ENCODE measurements around the gene RNF181.
"Not testable (repeated sequence)": the region's sequence is repeated elsewhere in the genome, so short reads cannot be mapped to it uniquely, and the experiment has no call there.

The RNF181 gene

DNA sequence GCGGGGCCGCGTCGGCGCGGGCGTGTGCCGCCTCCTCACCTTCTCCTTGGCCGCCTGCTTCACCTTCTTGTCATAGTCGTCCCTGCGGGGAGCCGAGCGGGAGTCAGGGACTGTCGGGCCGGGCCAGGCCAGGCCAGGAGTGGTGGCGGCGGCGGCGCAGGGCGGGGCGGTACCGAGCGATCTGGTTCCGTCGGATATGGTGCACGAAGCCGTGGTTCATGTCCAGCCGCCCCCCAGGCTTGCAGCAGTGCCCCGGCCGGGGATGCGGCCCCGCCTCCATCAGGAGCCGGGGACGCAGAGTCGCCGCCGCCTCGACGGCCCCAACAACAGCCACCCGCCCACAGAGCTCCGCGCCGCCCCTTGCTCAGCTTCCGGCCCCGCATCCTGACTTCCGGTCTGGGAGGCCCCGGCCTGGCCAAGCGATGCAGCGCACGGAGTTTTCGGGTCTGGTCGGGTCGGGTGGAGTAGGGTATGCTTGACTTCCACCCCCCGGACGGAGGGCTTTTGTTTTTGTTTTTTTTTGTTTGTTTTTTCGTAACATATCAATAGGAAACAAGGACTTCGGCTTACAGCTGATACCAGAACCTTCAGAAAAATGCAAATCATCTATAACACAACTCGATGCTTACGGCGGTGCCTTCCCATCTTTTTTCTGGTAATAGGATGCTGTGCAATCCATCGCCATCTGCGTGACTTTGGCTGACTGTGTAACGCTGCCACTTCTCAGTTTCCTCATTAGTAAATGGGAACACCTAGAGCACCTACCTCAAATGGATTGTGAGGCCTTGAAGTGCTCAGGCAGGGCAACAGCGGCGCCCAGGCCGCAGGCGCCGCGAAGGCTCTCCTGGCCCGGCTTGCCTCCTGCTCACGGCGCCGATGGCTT lies 16.4 kb downstream of the RNF181 start, which contains the start of gene C2orf68:
Gene C2orf68 (minus strand): TSS at position 362 of the 883 bp plus-strand sequence. CDS start 82 bp downstream, at position 280.
- Mint-ChIP-seq H3K27ac (peak within 1 kb of the TSS; percentile 89), H3K27me3 (no peaks in the 10 kb centered on the region), H3K4me1 (peaks cover 25% of the 10 kb centered on the region), H3K4me3 (peak within 1 kb of the TSS; percentile 95), H3K9me3 (no peaks in the 10 kb centered on the region), H3K36me3 (peaks cover 17% of the 10 kb centered on the region)
- peak; percentile 88 for ATAC-seq

- Mint-ChIP-seq H3K4me1 (peaks cover 27% of the 10 kb centered on the region), H3K9me3 (no peaks in the 10 kb centered on the region), H3K27ac (peak overlapping the region; percentile 89), H3K36me3 (peaks cover 7% of the 10 kb centered on the region), H3K4me3 (no peak overlapping the region), H3K27me3 (no peaks in the 10 kb centered on the region)
- no peak for ATAC-seq
Measured at GRCh38 chr2:85613717-85614515, 18.4 kb downstream of the RNF181 start.

DNA sequence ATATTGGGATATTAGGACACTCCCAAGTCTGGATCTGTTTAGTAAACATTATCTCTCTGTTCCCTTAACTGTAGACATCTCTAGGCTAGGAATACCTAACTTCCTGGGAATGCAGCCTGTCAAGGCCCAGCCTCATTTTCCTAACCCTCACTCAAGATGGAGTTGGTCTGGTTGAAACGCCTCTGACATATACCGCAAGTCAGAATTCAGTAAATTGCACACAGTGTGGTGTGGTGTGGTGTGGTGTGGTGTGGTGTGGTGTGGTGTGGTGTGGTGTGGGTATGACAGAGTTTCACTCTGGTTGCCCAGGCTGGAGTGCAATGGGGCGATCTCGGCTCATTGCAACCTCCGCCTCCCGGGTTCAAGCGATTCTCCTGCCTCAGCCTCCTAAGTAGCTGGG lies 19.2 kb downstream of the RNF181 start:
- ATAC-seq, H3K9me3 Mint-ChIP-seq, H3K27me3 Mint-ChIP-seq, H3K36me3 Mint-ChIP-seq, H3K27ac Mint-ChIP-seq, H3K4me3 Mint-ChIP-seq: not testable (repeated sequence)
- H3K4me1 Mint-ChIP-seq: peaks cover 24% of the 10 kb centered on the region

- peak overlapping the region; percentile 94 for H3K27ac Mint-ChIP-seq
- no peak for ATAC-seq
Measured at GRCh38 chr2:85615413-85615728, 19.8 kb downstream of the RNF181 start.

GRCh38 chr2:85617723-85618122 lies 22.2 kb downstream of the RNF181 start:
- H3K9me3 Mint-ChIP-seq, ATAC-seq, H3K4me3 Mint-ChIP-seq, H3K27ac Mint-ChIP-seq, H3K27me3 Mint-ChIP-seq: not testable (repeated sequence)
- Mint-ChIP-seq H3K36me3 (peaks cover 15% of the 10 kb centered on the region), H3K4me1 (peaks cover 17% of the 10 kb centered on the region)

More at GRCh38 chr2:85615413-85615728, 19.8 kb downstream of the RNF181 start:
- no peak overlapping the region for H3K4me3 Mint-ChIP-seq
- peaks cover 6% of the 10 kb centered on the region for H3K36me3 Mint-ChIP-seq
- H3K9me3 Mint-ChIP-seq: no peaks in the 10 kb centered on the region
- H3K4me1 Mint-ChIP-seq: peaks cover 24% of the 10 kb centered on the region
- H3K27me3 Mint-ChIP-seq: no peaks in the 10 kb centered on the region

- no peaks in the 10 kb centered on the region for H3K9me3 Mint-ChIP-seq
- H3K36me3 Mint-ChIP-seq: peaks cover 31% of the 10 kb centered on the region
- no peak overlapping the region for H3K4me3 Mint-ChIP-seq
- ATAC-seq: no peak
- H3K4me1 Mint-ChIP-seq: peaks cover 16% of the 10 kb centered on the region
- H3K27me3 Mint-ChIP-seq: no peaks in the 10 kb centered on the region
- no peak overlapping the region for H3K27ac Mint-ChIP-seq
Measured at GRCh38 chr2:85619617-85620016, 24.1 kb downstream of the RNF181 start.

- H3K27me3 Mint-ChIP-seq: no peaks in the 10 kb centered on the region
- H3K36me3 Mint-ChIP-seq: peaks cover 43% of the 10 kb centered on the region
- H3K4me3 Mint-ChIP-seq: no peak overlapping the region
- H3K27ac Mint-ChIP-seq: no peak overlapping the region
- peaks cover 16% of the 10 kb centered on the region for H3K4me1 Mint-ChIP-seq
- H3K9me3 Mint-ChIP-seq: no peaks in the 10 kb centered on the region
- ATAC-seq: no peak
Measured at GRCh38 chr2:85621338-85621737, 25.8 kb downstream of the RNF181 start.

- no peak for ATAC-seq
- H3K27me3 Mint-ChIP-seq: no peaks in the 10 kb centered on the region
- peaks cover 7% of the 10 kb centered on the region for H3K4me1 Mint-ChIP-seq
- no peaks in the 10 kb centered on the region for H3K9me3 Mint-ChIP-seq
- H3K4me3 Mint-ChIP-seq: no peak overlapping the region
- peaks cover 50% of the 10 kb centered on the region for H3K36me3 Mint-ChIP-seq
- no peak overlapping the region for H3K27ac Mint-ChIP-seq
Measured at GRCh38 chr2:85623991-85624390, 28.4 kb downstream of the RNF181 start.

DNA sequence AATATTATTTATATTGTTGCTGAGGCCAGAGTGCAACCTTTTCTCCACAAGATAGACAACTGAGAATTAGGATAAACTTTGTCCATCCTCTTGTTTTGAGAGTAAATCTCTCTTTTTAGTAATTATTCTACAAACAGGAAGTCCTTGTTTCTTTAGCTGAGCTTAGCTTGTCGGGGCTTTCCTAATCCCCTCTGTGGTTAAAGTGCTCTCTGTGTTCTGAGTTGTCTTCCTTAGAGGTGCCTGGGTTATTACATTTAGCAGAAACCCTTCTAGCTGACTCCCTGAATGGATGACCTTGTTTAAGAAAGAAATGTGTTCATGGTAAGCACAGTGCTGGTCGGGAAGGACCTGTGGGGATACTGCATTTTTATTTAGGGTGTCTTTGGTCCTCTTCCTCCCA lies 33.1 kb downstream of the RNF181 start:
- peaks cover 53% of the 10 kb centered on the region for H3K36me3 Mint-ChIP-seq
- no peaks in the 10 kb centered on the region for H3K27me3 Mint-ChIP-seq
- H3K4me3 Mint-ChIP-seq: peak overlapping the region; percentile 18

GRCh38 chr2:85631316-85631715 lies 35.8 kb downstream of the RNF181 start:
- no peak for ATAC-seq
- no peaks in the 10 kb centered on the region for H3K27me3 Mint-ChIP-seq
- H3K9me3 Mint-ChIP-seq: no peaks in the 10 kb centered on the region
- H3K4me1 Mint-ChIP-seq: peaks cover 11% of the 10 kb centered on the region
- peaks cover 48% of the 10 kb centered on the region for H3K36me3 Mint-ChIP-seq
- no peak overlapping the region for H3K27ac Mint-ChIP-seq
- H3K4me3 Mint-ChIP-seq: no peak overlapping the region

More for the DNA sequence above, 33.1 kb downstream of the RNF181 start:
- peaks cover 11% of the 10 kb centered on the region for H3K4me1 Mint-ChIP-seq
- peak overlapping the region; percentile 72 for H3K27ac Mint-ChIP-seq
- ATAC-seq: peak; percentile 85
- no peaks in the 10 kb centered on the region for H3K9me3 Mint-ChIP-seq

DNA sequence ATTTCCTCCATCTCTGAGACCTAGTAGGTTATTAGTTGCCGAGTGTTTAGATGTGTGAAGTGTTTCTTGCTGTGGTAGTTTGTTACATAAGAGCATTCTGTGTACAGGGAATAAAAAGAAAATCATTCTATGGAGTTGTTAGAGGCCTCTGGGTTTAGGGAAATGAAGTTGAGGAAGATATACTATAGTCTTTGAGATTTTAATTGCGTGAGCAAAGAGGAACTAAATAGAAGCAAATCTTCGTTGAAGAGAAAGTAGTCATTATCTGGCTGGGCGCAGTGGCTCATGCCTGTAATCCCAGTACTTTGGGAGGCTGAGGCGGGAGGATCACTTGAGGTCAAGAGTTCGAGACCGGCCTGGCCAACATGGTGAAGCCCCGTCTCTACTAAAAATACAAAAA lies 39.5 kb downstream of the RNF181 start:
- no peak overlapping the region for H3K27ac Mint-ChIP-seq
- H3K9me3 Mint-ChIP-seq: no peaks in the 10 kb centered on the region
- no peak for ATAC-seq
- peaks cover 7% of the 10 kb centered on the region for H3K4me1 Mint-ChIP-seq
- peaks cover 63% of the 10 kb centered on the region for H3K36me3 Mint-ChIP-seq
- H3K27me3 Mint-ChIP-seq: no peaks in the 10 kb centered on the region
- no peak overlapping the region for H3K4me3 Mint-ChIP-seq

DNA sequence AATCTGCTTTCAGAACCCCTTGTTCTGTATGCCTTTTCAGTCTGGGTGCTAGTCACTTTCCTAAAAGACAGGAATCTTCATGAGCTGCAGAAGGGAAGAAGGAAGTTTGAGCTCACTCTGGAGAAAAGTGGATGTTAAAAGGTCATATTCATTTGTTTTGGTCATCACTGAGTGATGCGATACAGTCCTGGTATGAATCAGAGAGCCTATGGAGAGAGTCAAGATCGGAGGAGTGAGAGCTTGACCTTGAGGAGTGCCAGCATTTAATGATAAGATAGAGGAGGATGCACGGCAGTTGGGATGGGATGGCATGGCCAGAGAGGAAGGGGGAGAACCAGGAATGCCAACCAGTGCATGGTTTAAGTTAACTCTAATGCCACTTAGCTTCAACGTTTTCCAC lies 40.1 kb downstream of the RNF181 start:
- Mint-ChIP-seq H3K36me3 (peaks cover 69% of the 10 kb centered on the region), H3K27ac (no peak overlapping the region), H3K9me3 (no peaks in the 10 kb centered on the region), H3K27me3 (no peaks in the 10 kb centered on the region), H3K4me3 (no peak overlapping the region), H3K4me1 (peaks cover 7% of the 10 kb centered on the region)
- no peak for ATAC-seq

GRCh38 chr2:85642725-85643124 lies 47.2 kb downstream of the RNF181 start:
- ATAC-seq: no peak
- Mint-ChIP-seq H3K36me3 (peaks cover 78% of the 10 kb centered on the region), H3K27me3 (no peaks in the 10 kb centered on the region), H3K4me3 (no peak overlapping the region), H3K27ac (no peak overlapping the region), H3K4me1 (peaks cover 9% of the 10 kb centered on the region), H3K9me3 (no peaks in the 10 kb centered on the region)

GRCh38 chr2:85644909-85645308 lies 49.4 kb downstream of the RNF181 start:
- Mint-ChIP-seq H3K4me3 (no peak overlapping the region), H3K4me1 (peaks cover 26% of the 10 kb centered on the region), H3K27ac (no peak overlapping the region), H3K27me3 (no peaks in the 10 kb centered on the region), H3K36me3 (peaks cover 77% of the 10 kb centered on the region), H3K9me3 (no peaks in the 10 kb centered on the region)
- ATAC-seq: no peak

DNA sequence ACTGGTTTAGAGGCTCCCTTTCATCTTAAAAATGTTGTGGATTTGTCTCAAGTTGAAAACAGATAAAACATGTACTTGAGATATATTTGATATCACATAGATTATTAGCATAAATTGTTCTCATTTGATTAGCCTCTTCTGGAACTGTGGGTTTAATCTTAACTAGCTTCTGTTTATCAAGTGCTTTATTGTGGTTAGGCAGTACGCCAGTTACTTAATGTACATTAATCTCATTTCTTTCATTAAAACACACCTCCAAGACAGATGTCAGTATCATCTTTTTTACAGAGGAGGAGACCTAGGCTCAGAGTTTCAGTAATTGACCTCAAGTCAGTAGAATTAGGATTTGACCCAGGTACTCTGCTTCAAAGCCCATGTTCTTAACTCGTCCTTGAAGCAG lies 50.6 kb downstream of the RNF181 start:
- Mint-ChIP-seq H3K36me3 (peaks cover 66% of the 10 kb centered on the region), H3K27ac (no peak overlapping the region)
- no peak for ATAC-seq

More for the DNA sequence above, 50.6 kb downstream of the RNF181 start:
- H3K4me3 Mint-ChIP-seq: no peak overlapping the region
- no peaks in the 10 kb centered on the region for H3K9me3 Mint-ChIP-seq
- H3K27me3 Mint-ChIP-seq: no peaks in the 10 kb centered on the region
- peaks cover 26% of the 10 kb centered on the region for H3K4me1 Mint-ChIP-seq
